H1 (cell line): Measurements from ENCODE around the gene DHRS3.

Experiments
- BACH1 ChIP-seq: IDR thresholded peaks from 2 replicates; pipeline ENCODE4 v1.6.1; 2012; ENCODE audit warnings: low read length, improper control_type of control experiment
- SP1 ChIP-seq: IDR thresholded peaks from 2 replicates; pipeline ENCODE4 v1.6.1; 2011; ENCODE audit warnings: low read depth, low read length
- TAF1 ChIP-seq: IDR thresholded peaks from 2 replicates; pipeline ENCODE4 v1.6.1; 2011; ENCODE audit warnings: mild to moderate bottlenecking, low read depth, low read length
- YY1 ChIP-seq: IDR thresholded peaks from 2 replicates; pipeline ENCODE4 v1.6.1; 2011; ENCODE audit warnings: low read depth, mild to moderate bottlenecking, low read length
- TF ChIP-seq, protein P1 (sequence below), 3 experiments: IDR thresholded peaks; 1 replicate in 2 of 3; 2 replicates in 1 of 3; pipeline versions ENCODE4 v1.5.1 to v1.6.1; 2011; ENCODE audit warnings: low read length in 3 of 3, mild to moderate bottlenecking in 3 of 3, inconsistent platforms in 2 of 3, low read depth in 1 of 3, moderate library complexity in 1 of 3; ENCODE audit not compliant: insufficient read depth in 1 of 3; ENCODE audit errors: control extremely low read depth in 1 of 3

- TF ChIP-seq SP1: no peak
- no peak for TF ChIP-seq TAF1
- no peak for TF ChIP-seq BACH1
- TF ChIP-seq, protein P1, sequence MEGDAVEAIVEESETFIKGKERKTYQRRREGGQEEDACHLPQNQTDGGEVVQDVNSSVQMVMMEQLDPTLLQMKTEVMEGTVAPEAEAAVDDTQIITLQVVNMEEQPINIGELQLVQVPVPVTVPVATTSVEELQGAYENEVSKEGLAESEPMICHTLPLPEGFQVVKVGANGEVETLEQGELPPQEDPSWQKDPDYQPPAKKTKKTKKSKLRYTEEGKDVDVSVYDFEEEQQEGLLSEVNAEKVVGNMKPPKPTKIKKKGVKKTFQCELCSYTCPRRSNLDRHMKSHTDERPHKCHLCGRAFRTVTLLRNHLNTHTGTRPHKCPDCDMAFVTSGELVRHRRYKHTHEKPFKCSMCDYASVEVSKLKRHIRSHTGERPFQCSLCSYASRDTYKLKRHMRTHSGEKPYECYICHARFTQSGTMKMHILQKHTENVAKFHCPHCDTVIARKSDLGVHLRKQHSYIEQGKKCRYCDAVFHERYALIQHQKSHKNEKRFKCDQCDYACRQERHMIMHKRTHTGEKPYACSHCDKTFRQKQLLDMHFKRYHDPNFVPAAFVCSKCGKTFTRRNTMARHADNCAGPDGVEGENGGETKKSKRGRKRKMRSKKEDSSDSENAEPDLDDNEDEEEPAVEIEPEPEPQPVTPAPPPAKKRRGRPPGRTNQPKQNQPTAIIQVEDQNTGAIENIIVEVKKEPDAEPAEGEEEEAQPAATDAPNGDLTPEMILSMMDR (IDR thresholded peaks at IDR 0.05; ENCODE audit: control extremely low read depth in 1 of 3, insufficient read depth in 1 of 3, low read depth in 1 of 3, low read length in 3 of 3): no peak
- no peak for TF ChIP-seq YY1
Observed at GRCh38 chr1:12665511-12665910, 47.5 kb upstream of the DHRS3 start.
